Measurements from ENCODE around the gene MDP1. TPM values are rescaled to one million over a fixed set of nuclear protein-coding genes. Genes with fewer than 3 reads are reported as not detected.

The MDP1 gene
- total RNA-seq, 2 donors from 2014 or later: 2.0 to 18.9 TPM

DNA sequence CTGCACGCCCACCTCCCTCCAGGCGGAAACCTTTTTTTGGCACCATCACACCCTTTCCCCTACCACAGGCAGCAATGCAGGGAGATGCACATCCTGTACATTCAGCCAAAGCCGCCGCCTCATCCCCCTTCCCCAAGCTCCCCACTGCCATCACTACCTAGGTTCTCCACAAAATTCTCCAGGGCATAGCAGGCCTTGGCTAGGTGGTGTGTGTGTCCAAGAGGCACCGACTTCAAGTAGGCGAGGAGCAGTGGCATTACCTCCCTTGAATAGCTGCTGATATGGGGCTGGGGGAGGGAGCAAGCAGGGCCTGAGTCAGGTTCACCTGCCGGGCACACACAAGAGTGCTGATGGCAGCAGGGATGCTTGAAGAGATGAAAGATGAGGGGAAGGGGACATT, 30.8 kb downstream of the MDP1 start:
- DNase-seq: no peak
- intact Hi-C loops (cut with DNase I): no loop called here
- no peak for ATAC-seq
- H3K4me1 ChIP-seq: peaks cover 24% of the 10 kb centered on the region
- TF ChIP-seq, protein P1, sequence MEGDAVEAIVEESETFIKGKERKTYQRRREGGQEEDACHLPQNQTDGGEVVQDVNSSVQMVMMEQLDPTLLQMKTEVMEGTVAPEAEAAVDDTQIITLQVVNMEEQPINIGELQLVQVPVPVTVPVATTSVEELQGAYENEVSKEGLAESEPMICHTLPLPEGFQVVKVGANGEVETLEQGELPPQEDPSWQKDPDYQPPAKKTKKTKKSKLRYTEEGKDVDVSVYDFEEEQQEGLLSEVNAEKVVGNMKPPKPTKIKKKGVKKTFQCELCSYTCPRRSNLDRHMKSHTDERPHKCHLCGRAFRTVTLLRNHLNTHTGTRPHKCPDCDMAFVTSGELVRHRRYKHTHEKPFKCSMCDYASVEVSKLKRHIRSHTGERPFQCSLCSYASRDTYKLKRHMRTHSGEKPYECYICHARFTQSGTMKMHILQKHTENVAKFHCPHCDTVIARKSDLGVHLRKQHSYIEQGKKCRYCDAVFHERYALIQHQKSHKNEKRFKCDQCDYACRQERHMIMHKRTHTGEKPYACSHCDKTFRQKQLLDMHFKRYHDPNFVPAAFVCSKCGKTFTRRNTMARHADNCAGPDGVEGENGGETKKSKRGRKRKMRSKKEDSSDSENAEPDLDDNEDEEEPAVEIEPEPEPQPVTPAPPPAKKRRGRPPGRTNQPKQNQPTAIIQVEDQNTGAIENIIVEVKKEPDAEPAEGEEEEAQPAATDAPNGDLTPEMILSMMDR (IDR thresholded peaks at IDR 0.05): no peak
- TF ChIP-seq POLR2A (IDR thresholded peaks at IDR 0.05): no peak
- peaks cover 9 to 25% of the 10 kb centered on the region in 2 donors for H3K36me3 ChIP-seq (replicated peaks in 1 of 2; ENCODE audit: insufficient read depth in 1 of 2, low read depth in 2 of 2)
- no peak overlapping the region for H3K27ac ChIP-seq
- no peaks in the 10 kb centered on the region for H3K9me3 ChIP-seq
- no peaks in the 10 kb centered on the region for H3K27me3 ChIP-seq
- H3K4me3 ChIP-seq: no peak overlapping the region
- 95 to 96% methylated on average over 7 of the region's 7 CpGs for WGBS, 2 donors

DNA sequence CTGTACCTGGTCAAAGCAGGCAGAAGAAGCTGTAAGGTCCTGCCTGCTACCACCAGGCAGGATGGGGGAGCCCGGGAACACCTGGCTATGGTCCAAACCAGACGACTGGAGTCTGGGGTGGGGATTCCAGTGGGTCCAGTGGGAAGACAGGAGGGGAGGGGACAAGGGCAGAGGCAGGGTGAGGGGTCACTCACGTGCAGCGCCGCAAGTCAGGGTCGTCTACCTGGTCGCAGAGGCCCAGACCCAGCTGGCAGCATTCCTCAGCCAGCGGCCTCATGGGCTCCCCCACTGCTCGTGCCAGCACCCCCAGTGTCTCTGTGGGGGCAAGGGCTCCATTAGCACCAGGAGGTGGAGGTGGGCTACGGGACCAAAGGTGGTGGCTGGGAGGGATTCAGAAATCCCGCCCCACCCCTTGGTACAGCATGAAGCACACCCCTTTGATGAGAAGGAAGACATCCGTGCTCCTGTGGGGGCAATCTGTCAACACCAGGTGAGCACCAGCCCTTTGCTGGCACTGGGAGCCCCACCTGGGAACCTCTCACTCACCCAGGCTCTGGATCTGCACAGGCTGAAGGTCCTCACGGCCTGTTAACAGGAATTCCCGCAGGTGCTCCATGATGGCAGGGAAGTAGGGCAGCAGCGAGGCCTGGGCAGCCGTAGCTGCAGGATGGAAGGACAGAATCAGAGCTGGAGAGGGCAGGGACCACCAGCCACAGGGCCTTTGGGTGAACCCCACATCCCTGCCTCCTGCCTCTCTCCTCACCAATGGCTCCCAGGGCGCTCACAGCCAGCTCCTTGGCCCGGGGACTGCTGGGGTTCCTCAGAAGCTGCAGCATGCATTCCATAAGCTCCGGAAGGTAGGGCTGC, 31.5 kb downstream of the MDP1 start:
- Histone ChIP-seq H3K27me3 (no peaks in the 10 kb centered on the region), H3K4me1 (peaks cover 23% of the 10 kb centered on the region), H3K9me3 (no peaks in the 10 kb centered on the region), H3K4me3 (no peak overlapping the region), H3K27ac (no peak overlapping the region), H3K36me3 (replicated peaks in 1 of 2; ENCODE audit: insufficient read depth in 1 of 2, low read depth in 2 of 2) (peaks cover 13 to 32% of the 10 kb centered on the region in 2 donors)
- TF ChIP-seq, protein P1 (IDR thresholded peaks at IDR 0.05): no peak
- TF ChIP-seq POLR2A (IDR thresholded peaks at IDR 0.05): no peak
- no peak for ATAC-seq
- intact Hi-C loops (cut with DNase I): no loop called here
- no peak for DNase-seq
- WGBS, 2 donors: 74 to 85% methylated on average over 4 to 19 of the region's 19 CpGs

DNA sequence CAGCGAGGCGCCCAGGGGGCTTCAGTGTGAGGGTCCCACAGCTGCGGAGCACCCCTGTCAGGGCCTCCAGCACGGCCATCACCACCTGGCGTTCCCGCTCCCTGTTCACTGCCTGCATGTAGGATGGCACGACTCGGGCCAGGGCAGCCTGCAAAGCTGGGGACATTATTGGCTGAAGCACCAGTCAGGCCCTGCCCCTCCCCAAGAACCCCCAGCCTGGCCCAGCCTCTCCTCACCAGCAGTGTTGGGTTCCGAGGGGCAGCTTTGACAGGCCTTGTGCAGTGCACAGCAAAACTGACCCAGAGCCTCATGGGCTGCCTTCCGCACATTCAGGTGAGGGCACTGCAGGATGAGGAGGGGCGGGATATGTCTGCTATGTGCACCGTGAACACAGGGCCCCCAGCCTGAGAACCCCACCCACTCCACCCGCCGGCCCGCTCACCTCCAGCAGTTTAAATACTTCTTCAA, 32.8 kb downstream of the MDP1 start:
- no peak overlapping the region for H3K27ac ChIP-seq
- intact Hi-C loops (cut with DNase I): no loop called here
- no peak for TF ChIP-seq POLR2A (IDR thresholded peaks at IDR 0.05)
- TF ChIP-seq, protein P1 (IDR thresholded peaks at IDR 0.05): no peak
- H3K4me3 ChIP-seq: no peak overlapping the region
- 83 to 88% methylated on average over 12 to 13 of the region's 15 CpGs for WGBS, 2 donors
- DNase-seq (no peak), ATAC-seq (no peak)
- no peaks in the 10 kb centered on the region for H3K9me3 ChIP-seq
- H3K4me1 ChIP-seq: peaks cover 12% of the 10 kb centered on the region
- H3K27me3 ChIP-seq: no peaks in the 10 kb centered on the region
- H3K36me3 ChIP-seq (replicated peaks in 1 of 2; ENCODE audit: insufficient read depth in 1 of 2, low read depth in 2 of 2): peaks cover 14 to 36% of the 10 kb centered on the region in 2 donors

DNA sequence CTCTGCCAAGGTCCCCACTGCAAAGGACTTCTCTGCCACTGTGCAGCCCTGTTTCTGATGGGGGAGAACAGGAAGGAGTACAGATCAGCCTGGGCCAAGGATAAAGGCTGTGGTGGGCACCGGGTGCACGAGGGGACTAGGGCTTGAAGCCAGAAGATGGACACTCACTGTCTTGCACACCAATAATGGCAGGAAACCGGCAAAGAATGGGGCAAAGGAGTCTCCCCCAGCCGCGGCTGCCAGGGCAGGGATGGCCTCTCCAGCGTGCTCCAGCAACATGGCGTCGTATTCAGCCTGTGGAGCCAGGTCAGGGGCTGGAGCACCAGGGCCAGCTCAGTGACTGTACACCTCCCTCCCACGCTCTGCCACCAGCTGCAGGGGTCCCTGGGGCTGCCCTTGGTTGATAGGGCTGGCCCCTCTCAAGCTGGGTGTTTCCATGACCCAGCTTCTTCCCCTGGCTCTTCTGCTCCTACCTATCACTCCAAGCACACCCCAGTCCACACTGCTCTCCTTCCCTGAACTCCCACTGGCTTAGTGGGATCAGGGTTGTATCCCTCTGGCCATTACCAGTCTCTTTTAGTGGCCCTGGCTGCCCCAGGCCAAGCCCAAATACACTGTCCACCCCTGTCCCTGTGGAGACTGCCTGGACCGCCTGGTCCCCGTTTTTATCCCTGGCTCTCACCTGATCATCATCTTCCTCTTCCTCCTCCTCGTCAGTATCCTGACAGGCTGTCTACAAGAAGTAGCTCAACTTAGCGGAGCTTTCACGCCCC, 33.6 kb downstream of the MDP1 start:
- Histone ChIP-seq H3K4me1 (peaks cover 5% of the 10 kb centered on the region), H3K27me3 (no peaks in the 10 kb centered on the region), H3K36me3 (replicated peaks in 1 of 2; ENCODE audit: insufficient read depth in 1 of 2, low read depth in 2 of 2) (peaks cover 14 to 36% of the 10 kb centered on the region in 2 donors), H3K4me3 (no peak overlapping the region), H3K27ac (no peak overlapping the region), H3K9me3 (no peaks in the 10 kb centered on the region)
- 86 to 90% methylated on average over 10 to 14 of the region's 14 CpGs for WGBS, 2 donors
- no peak for TF ChIP-seq POLR2A (IDR thresholded peaks at IDR 0.05)
- TF ChIP-seq, protein P1 (IDR thresholded peaks at IDR 0.05): no peak
- ATAC-seq (no peak), DNase-seq (no peak)
- intact Hi-C loops (cut with DNase I): no loop called here

Measured in body of pancreas (tissue), 4 donors.